Measurements from ENCODE around the gene NLGN2.

GRCh38 chr17:7406235-7406825 lies 1.3 kb upstream of the NLGN2 start:
- no peak for TF ChIP-seq CTCF (IDR thresholded peaks at IDR 0.05)
- no peak for TF ChIP-seq POLR2A (IDR thresholded peaks at IDR 0.05)
- TF ChIP-seq EP300 (IDR thresholded peaks at IDR 0.05): no peak
